ENCODE measurements around the gene ETNK2. TPM values are rescaled to one million over a fixed set of nuclear protein-coding genes. Genes with fewer than 3 reads are reported as not detected.

The ETNK2 gene
- total and polyA plus RNA-seq, 4 donors = 18.2 to 65.4 (median 41.4) TPM

Other genes starting within 250 kb of the ETNK2 start
- 10 to 100 TPM in 1 of 2 donors, 1 to 10 TPM in 1; 8.4 to 21.2 TPM for gene SOX13, start 78.9 kb downstream of the ETNK2 start, total RNA-seq
- gene SOX13, start 78.9 kb downstream of the ETNK2 start, polyA plus RNA-seq (ENCODE audit: insufficient read length in 2 of 2) = 10 to 100 TPM; 41.9 to 49.6 TPM
- gene REN, start 14.3 kb upstream of the ETNK2 start, total RNA-seq = not detected
- under 1 TPM; 0.17 to 0.39 TPM for gene REN, start 14.3 kb upstream of the ETNK2 start, polyA plus RNA-seq (ENCODE audit: insufficient read length in 2 of 2)
- gene KISS1, start 44.4 kb upstream of the ETNK2 start, total RNA-seq = 1 to 10 TPM in 1 of 2 donors, not detected in 1; 7.0 TPM
- gene KISS1, start 44.4 kb upstream of the ETNK2 start, polyA plus RNA-seq (ENCODE audit: insufficient read length in 2 of 2) = 1 to 10 TPM; 1.7 to 2.1 TPM
- 1 to 10 TPM; 2.4 to 3.1 TPM for gene GOLT1A, start 61.9 kb upstream of the ETNK2 start, total RNA-seq
- 10 to 100 TPM; 12.4 to 12.5 TPM for gene GOLT1A, start 61.9 kb upstream of the ETNK2 start, polyA plus RNA-seq (ENCODE audit: insufficient read length in 2 of 2)
- gene PLEKHA6, start 207.9 kb upstream of the ETNK2 start, total RNA-seq = 10 to 100 TPM; 17.1 to 22.1 TPM
- gene PLEKHA6, start 207.9 kb upstream of the ETNK2 start, polyA plus RNA-seq (ENCODE audit: insufficient read length in 2 of 2) = 10 to 100 TPM; 31.2 to 33.2 TPM